Amygdala (tissue), 56 donors: ENCODE measurements around the gene TBX5.
A peak's percentile ranks its signal among the peaks of the same experiment; 100 is the strongest.

ENCODE experiments used
- DNase-seq, 56 donors: peaks; one replicate each; lab custom pipeline; 2025; lab: John Stamatoyannopoulos, UW

Gene TBX5

GRCh38 chr12:114334395-114334794 lies 71.5 kb downstream of the TBX5 start:
- DNase-seq, result no peak

GRCh38 chr12:114328292-114328691 lies 77.7 kb downstream of the TBX5 start:
- no peak for DNase-seq

GRCh38 chr12:114327765-114328164 lies 78.2 kb downstream of the TBX5 start:
- DNase-seq, result no peak

GRCh38 chr12:114321524-114321923 lies 84.4 kb downstream of the TBX5 start:
- DNase-seq, result no peak

- no peak for DNase-seq
Observed at GRCh38 chr12:114320968-114321367, 85.0 kb downstream of the TBX5 start.

- no peak for DNase-seq
Observed at GRCh38 chr12:114320101-114320500, 85.8 kb downstream of the TBX5 start.

- DNase-seq, result peak in 5 of 56 donors; percentile 0 to 7 (median 1)
Observed at GRCh38 chr12:114319422-114319821, 86.5 kb downstream of the TBX5 start.

GRCh38 chr12:114318984-114319383 lies 87.0 kb downstream of the TBX5 start:
- DNase-seq, result no peak

- no peak for DNase-seq
Observed at GRCh38 chr12:114316076-114316475, 89.9 kb downstream of the TBX5 start.

- DNase-seq, result no peak
Observed at GRCh38 chr12:114314974-114315720, 90.8 kb downstream of the TBX5 start.

GRCh38 chr12:114314403-114314802 lies 91.5 kb downstream of the TBX5 start:
- no peak for DNase-seq

GRCh38 chr12:114313910-114314309 lies 92.0 kb downstream of the TBX5 start:
- DNase-seq, result no peak

- peak in 13 of 56 donors; percentile 1 to 29 (median 3) for DNase-seq
Observed at GRCh38 chr12:114311974-114312373, 94.0 kb downstream of the TBX5 start.

GRCh38 chr12:114306646-114307045 lies 99.3 kb downstream of the TBX5 start:
- no peak for DNase-seq

- no peak for DNase-seq
Observed at GRCh38 chr12:114305446-114305845, 100.5 kb downstream of the TBX5 start.
